Measurements from ENCODE around the gene CXCL1. TPM values are rescaled to one million over a fixed set of nuclear protein-coding genes. Genes with fewer than 3 reads are reported as not detected.

Gene CXCL1
- total RNA-seq, 1 donor from 2014 or later: 18.0 TPM

DNA sequence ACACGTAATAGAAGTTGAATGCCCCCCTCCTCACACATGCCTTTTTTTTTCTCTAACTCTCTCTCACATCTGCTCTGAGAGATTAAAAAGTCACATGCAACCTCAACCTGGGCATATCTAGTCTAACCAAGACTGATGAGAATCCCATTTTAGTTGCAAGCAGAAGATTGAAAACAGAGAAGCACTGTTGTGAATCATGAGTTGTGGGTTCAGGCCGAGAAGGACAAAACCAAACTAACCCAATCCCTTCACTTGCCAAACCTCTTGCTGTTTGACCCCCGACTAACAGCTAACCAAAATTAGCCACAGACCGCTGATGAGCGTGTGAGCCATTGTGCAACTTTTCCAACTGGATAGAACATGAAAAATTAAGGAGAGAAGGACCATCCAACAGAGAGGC is 31.8 kb downstream of the CXCL1 start:
- H3K4me3 ChIP-seq: no peak overlapping the region
- H3K27me3 ChIP-seq: no peaks in the 10 kb centered on the region
- H3K4me1 ChIP-seq: no peaks in the 10 kb centered on the region
- no peaks in the 10 kb centered on the region for H3K9me3 ChIP-seq
- DNase-seq (ENCODE audit: low spot score in 2 of 2): no peak
- TF ChIP-seq, protein P1, sequence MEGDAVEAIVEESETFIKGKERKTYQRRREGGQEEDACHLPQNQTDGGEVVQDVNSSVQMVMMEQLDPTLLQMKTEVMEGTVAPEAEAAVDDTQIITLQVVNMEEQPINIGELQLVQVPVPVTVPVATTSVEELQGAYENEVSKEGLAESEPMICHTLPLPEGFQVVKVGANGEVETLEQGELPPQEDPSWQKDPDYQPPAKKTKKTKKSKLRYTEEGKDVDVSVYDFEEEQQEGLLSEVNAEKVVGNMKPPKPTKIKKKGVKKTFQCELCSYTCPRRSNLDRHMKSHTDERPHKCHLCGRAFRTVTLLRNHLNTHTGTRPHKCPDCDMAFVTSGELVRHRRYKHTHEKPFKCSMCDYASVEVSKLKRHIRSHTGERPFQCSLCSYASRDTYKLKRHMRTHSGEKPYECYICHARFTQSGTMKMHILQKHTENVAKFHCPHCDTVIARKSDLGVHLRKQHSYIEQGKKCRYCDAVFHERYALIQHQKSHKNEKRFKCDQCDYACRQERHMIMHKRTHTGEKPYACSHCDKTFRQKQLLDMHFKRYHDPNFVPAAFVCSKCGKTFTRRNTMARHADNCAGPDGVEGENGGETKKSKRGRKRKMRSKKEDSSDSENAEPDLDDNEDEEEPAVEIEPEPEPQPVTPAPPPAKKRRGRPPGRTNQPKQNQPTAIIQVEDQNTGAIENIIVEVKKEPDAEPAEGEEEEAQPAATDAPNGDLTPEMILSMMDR (IDR thresholded peaks at IDR 0.05): no peak
- intact Hi-C loops (cut with DNase I): no loop called here
- no peak overlapping the region for H3K27ac ChIP-seq
- no peaks in the 10 kb centered on the region for H3K36me3 ChIP-seq

DNA sequence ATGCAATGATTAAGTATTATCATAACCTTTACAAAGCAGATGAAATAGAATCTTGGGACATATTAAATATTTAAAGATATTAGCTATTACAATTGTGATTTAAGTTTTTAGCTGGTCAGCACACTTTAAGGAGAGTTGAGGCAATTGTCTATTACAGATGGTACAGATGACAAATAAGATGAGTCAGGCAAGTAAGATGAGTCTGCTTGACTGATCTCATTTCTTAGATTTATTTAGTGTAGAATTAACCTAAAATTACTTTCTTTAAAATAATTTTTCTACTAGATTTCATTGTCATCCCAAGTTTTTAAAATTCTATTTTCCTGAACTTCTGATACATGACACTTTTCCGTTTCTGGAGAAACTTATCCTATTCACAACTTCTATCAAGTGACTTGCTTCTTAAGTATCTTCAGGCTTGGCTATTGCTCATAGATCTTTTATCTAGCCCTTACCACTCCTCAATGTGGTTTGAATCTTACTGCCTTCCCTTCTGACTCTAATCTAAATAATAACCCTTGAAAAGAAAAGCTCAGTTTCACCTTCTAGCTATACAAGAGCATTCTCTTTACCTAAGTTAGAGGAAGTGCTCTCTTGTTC is 32.9 kb downstream of the CXCL1 start:
- Histone ChIP-seq H3K27ac (no peak overlapping the region), H3K36me3 (no peaks in the 10 kb centered on the region), H3K9me3 (no peaks in the 10 kb centered on the region), H3K4me3 (no peak overlapping the region), H3K27me3 (no peaks in the 10 kb centered on the region), H3K4me1 (no peaks in the 10 kb centered on the region)
- TF ChIP-seq, protein P1 (IDR thresholded peaks at IDR 0.05): no peak
- no peak for DNase-seq (ENCODE audit: low spot score in 2 of 2)
- intact Hi-C loops (cut with DNase I): no loop called here

DNA sequence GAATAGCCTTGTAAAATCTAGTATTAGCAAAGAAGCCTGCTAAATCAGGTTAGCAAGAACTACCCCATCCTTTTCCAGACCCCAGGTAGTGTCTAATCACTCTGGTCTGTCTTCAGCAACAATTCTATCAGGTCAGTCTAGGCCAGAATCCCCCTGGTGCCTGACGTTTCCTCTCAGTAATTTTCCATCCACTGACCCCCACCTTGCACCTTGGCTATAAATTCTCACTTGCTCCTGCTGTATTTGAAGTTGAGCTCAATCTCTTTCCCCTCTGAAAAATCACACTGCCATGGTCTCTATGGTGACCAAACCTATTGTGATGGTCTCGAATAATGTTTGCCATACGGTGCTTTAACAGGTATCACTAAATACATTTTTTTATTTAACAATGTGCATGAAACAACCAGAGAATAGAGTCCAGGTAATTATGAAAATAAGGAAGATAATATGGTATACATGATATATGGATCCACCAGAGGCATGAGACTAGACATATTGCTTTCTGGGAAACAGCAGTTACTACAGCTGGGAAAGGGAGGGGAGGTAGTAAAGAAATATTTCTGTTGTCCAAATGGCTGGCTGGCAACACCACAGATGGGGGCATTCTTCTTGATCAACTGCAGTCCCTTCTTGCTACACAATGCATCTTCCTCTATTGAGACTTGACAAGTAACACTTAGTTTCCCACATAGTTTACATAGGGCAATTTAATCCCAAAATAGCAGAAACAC is 33.8 kb downstream of the CXCL1 start:
- TF ChIP-seq, protein P1 (IDR thresholded peaks at IDR 0.05): no peak
- no peaks in the 10 kb centered on the region for H3K27me3 ChIP-seq
- intact Hi-C loops (cut with DNase I): no loop called here
- no peaks in the 10 kb centered on the region for H3K9me3 ChIP-seq
- no peak overlapping the region for H3K27ac ChIP-seq
- no peak for DNase-seq (ENCODE audit: low spot score in 2 of 2)
- H3K4me3 ChIP-seq: no peak overlapping the region
- H3K36me3 ChIP-seq: no peaks in the 10 kb centered on the region
- no peaks in the 10 kb centered on the region for H3K4me1 ChIP-seq

DNA sequence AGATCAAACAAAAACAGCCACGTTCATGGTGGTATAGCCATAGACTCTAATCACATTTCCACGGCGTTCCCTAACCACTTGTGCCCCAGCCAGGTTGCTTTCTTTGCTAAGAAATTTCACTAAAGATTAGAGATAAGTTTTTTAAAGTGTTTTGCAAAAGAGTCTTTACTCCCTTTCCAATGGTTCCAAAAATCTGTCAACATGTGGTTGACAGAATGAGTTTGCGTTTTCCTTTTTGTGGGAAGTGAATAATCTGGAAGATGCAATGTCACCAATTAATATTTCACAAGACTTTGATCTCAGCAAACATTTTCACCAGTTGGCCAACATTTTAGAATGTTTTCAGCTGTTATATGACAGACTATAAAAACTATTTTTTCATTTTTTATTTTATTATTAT is 35.3 kb downstream of the CXCL1 start:
- TF ChIP-seq, protein P1 (IDR thresholded peaks at IDR 0.05): no peak
- no peaks in the 10 kb centered on the region for H3K4me1 ChIP-seq
- no peaks in the 10 kb centered on the region for H3K36me3 ChIP-seq
- DNase-seq (ENCODE audit: low spot score in 2 of 2): no peak
- H3K27ac ChIP-seq: no peak overlapping the region
- H3K4me3 ChIP-seq: no peak overlapping the region
- H3K27me3 ChIP-seq: no peaks in the 10 kb centered on the region
- intact Hi-C loops (cut with DNase I): no loop called here
- no peaks in the 10 kb centered on the region for H3K9me3 ChIP-seq

DNA sequence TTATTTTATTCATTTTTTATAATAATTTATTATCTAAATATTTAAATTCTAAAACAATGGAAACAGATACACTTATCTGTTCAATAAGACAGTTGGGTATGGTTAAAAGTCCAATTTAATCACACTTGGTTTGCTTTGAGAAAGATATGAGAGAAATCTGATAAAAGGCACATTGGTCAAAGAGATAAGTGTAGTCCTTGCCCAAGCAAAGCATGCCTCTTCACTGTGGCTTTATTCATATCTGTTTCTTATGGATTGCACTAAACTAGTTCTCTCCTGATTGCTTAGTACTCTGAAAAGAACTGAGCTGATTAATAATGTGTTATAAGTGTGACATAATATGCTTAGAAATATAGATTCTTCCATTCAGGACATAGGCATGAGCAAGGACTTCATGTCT is 39.8 kb downstream of the CXCL1 start:
- Histone ChIP-seq H3K4me3 (no peak overlapping the region), H3K27ac (no peak overlapping the region), H3K27me3 (no peaks in the 10 kb centered on the region), H3K9me3 (no peaks in the 10 kb centered on the region), H3K36me3 (no peaks in the 10 kb centered on the region), H3K4me1 (no peaks in the 10 kb centered on the region)
- intact Hi-C loops (cut with DNase I): no loop called here
- TF ChIP-seq, protein P1 (IDR thresholded peaks at IDR 0.05): no peak
- DNase-seq (ENCODE audit: low spot score in 2 of 2): no peak

Data from ascending aorta (tissue), 2 donors.